GM12891 (cell line): Measurements from ENCODE around the gene SLC35A4.

Experiments used
- POLR2A ChIP-seq: IDR thresholded peaks from 2 replicates; pipeline ENCODE4 v1.6.1; 2011; ENCODE audit warnings: low read depth, low read length, control low read depth
- TAF1 ChIP-seq: IDR thresholded peaks from 2 replicates; pipeline ENCODE4 v1.6.1; 2011; ENCODE audit warnings: low read depth, low read length, control low read depth

DNA sequence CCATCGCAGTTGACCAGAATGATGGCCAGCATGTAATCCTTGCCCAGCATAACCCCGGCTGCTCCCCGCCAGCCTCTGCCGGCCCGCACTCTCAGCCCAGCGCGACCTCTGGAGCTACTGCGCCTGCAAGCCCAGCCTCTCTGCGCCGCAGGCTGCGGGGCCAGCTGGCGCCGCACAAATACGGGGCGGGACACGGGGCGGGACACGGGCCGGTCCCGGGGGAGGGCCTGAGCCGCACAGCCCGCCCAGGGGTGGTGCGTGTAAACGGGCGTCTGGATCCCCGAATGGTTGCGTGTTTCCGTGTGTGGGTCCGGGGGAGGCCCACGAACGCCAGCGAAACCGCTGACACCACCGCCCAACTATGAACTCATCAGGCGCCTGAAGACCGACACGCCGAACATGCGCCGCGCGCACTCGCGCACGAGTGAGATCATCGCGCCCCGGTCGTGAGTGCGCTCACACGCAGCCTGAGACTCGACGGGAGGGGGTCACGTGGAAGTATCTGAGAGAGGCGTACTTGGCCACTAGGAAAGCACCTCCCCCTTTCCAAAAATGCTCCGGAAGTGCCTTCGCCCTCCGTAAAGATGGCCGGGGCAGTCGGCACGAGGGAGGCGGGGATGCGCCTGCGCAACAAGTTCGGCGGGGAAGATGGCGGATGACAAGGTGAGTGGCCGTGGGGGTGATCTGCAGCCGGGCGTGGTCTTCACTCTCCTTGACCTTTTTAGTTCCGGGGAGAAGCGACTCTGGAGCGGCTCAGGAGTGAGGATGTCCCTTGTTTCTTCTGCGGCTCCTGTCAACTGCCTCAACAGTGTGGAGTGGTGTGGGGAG, at the start of gene SLC35A4, which contains the start of gene APBB3:
- TF ChIP-seq TAF1: peak; percentile 81
- TF ChIP-seq POLR2A: peak; percentile 95
